ENCODE measurements around the gene HERPUD1.

Gene HERPUD1

DNA sequence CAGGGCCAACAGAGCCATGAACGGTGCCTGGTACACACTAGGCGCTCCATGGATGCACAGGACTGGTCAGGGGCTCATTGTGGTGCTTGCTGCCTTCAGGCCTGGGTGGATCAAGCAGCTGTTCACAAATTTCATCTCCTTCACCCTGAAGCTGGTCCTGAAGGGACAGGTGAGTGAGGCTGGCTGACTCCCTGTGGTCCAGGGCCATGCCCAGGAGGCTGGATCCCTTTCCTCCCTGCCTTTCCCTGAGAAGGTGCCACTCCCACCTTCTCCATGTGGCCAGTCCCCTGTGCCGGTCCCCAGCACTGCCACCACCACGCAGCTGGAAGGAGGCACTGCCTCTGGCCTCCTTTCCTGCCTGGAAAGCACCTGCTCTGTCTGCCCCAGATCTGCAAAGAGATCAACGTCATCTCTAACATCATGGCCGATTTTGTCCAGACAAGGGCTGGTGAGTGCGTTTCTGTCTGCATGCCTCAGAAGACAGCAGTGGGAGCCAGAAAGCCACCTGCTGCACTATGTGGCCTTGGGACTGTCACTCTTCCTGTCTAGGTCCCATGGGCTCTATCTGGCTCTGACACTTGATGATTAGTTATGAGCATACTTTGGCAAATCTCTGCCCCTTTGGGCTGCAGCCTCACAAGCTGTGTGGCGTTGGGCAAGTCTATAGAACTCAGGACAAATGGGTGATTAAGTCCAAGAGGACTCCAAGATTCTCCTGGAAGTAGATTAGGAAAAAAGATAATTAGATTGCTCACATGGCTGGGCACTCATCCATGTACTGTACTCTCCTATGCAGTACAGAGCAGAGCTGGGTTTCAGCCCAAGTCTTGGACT, 39.2 kb downstream of the HERPUD1 start:
- DNase-seq: no peak
- no peak overlapping the region for H3K4me2 ChIP-seq (ENCODE audit: low read depth, low read length)
- no peak for TF ChIP-seq EZH2phosphoT487 (IDR thresholded peaks at IDR 0.05; ENCODE audit: low read length)
- no peak for TF ChIP-seq EZH2 (optimal IDR thresholded peaks at IDR 0.05; ENCODE audit: low read depth, low read length)
- TF ChIP-seq, protein P1, sequence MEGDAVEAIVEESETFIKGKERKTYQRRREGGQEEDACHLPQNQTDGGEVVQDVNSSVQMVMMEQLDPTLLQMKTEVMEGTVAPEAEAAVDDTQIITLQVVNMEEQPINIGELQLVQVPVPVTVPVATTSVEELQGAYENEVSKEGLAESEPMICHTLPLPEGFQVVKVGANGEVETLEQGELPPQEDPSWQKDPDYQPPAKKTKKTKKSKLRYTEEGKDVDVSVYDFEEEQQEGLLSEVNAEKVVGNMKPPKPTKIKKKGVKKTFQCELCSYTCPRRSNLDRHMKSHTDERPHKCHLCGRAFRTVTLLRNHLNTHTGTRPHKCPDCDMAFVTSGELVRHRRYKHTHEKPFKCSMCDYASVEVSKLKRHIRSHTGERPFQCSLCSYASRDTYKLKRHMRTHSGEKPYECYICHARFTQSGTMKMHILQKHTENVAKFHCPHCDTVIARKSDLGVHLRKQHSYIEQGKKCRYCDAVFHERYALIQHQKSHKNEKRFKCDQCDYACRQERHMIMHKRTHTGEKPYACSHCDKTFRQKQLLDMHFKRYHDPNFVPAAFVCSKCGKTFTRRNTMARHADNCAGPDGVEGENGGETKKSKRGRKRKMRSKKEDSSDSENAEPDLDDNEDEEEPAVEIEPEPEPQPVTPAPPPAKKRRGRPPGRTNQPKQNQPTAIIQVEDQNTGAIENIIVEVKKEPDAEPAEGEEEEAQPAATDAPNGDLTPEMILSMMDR (IDR thresholded peaks at IDR 0.05; ENCODE audit: low read length): no peak
- H3K4me3 ChIP-seq (ENCODE audit: low read length): no peak overlapping the region
- peaks cover 6% of the 10 kb centered on the region; the same call in 1 of the 2 replicates for H3F3A ChIP-seq (ENCODE audit: insufficient read depth, low read length)
- H4K20me1 ChIP-seq (ENCODE audit: insufficient read depth, low read length): no peaks in the 10 kb centered on the region
- H3K9ac ChIP-seq (ENCODE audit: low read length): no peak overlapping the region
- H3K9me2 ChIP-seq (replicated peaks; ENCODE audit: insufficient read depth, low read length): no peaks in the 10 kb centered on the region
- no peaks in the 10 kb centered on the region for H3K9me3 ChIP-seq (replicated peaks; ENCODE audit: insufficient read depth, low read length)
- peaks cover 15% of the 10 kb centered on the region for H3K4me1 ChIP-seq (ENCODE audit: low read length)
- H2AFZ ChIP-seq (ENCODE audit: low read length): no peak overlapping the region
- H3K36me3 ChIP-seq (replicated peaks; ENCODE audit: insufficient read depth, low read length): no peaks in the 10 kb centered on the region
- no peak overlapping the region for H3K27ac ChIP-seq (ENCODE audit: low read length)
- no peaks in the 10 kb centered on the region for H3K79me2 ChIP-seq (ENCODE audit: low read length)
- H3K27me3 ChIP-seq (replicated peaks; ENCODE audit: insufficient read depth, low read length): peaks cover 10% of the 10 kb centered on the region; the same call in 1 of the 2 replicates

DNA sequence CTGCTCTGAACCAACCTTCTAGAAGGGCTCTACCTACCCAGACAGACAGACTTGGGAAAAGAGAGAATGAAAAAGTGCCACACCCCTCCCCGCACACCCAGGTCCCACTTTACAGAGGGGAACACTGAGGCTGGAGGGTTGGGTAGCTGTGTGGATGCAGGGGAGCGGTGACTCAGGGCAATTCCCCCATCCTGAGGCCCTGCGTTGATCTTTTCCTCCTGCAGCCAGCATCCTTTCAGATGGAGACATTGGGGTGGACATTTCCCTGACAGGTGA, 39.8 kb downstream of the HERPUD1 start:
- Histone ChIP-seq H3K27me3 (replicated peaks; ENCODE audit: insufficient read depth, low read length) (peaks cover 15% of the 10 kb centered on the region; the same call in 1 of the 2 replicates), H3F3A (ENCODE audit: insufficient read depth, low read length) (peaks cover 6% of the 10 kb centered on the region; the same call in 1 of the 2 replicates), H3K9ac (ENCODE audit: low read length) (no peak overlapping the region), H3K9me3 (replicated peaks; ENCODE audit: insufficient read depth, low read length) (no peaks in the 10 kb centered on the region), H3K27ac (ENCODE audit: low read length) (no peak overlapping the region), H3K9me2 (replicated peaks; ENCODE audit: insufficient read depth, low read length) (no peaks in the 10 kb centered on the region), H2AFZ (ENCODE audit: low read length) (no peak overlapping the region), H3K4me1 (ENCODE audit: low read length) (peaks cover 15% of the 10 kb centered on the region), H3K79me2 (ENCODE audit: low read length) (no peaks in the 10 kb centered on the region), H4K20me1 (ENCODE audit: insufficient read depth, low read length) (no peaks in the 10 kb centered on the region), H3K4me3 (ENCODE audit: low read length) (no peak overlapping the region), H3K4me2 (ENCODE audit: low read depth, low read length) (no peak overlapping the region), H3K36me3 (replicated peaks; ENCODE audit: insufficient read depth, low read length) (no peaks in the 10 kb centered on the region)
- TF ChIP-seq EZH2 (optimal IDR thresholded peaks at IDR 0.05; ENCODE audit: low read depth, low read length): no peak
- TF ChIP-seq EZH2phosphoT487 (IDR thresholded peaks at IDR 0.05; ENCODE audit: low read length): no peak
- TF ChIP-seq, protein P1 (IDR thresholded peaks at IDR 0.05; ENCODE audit: low read length): no peak
- DNase-seq: no peak

DNA sequence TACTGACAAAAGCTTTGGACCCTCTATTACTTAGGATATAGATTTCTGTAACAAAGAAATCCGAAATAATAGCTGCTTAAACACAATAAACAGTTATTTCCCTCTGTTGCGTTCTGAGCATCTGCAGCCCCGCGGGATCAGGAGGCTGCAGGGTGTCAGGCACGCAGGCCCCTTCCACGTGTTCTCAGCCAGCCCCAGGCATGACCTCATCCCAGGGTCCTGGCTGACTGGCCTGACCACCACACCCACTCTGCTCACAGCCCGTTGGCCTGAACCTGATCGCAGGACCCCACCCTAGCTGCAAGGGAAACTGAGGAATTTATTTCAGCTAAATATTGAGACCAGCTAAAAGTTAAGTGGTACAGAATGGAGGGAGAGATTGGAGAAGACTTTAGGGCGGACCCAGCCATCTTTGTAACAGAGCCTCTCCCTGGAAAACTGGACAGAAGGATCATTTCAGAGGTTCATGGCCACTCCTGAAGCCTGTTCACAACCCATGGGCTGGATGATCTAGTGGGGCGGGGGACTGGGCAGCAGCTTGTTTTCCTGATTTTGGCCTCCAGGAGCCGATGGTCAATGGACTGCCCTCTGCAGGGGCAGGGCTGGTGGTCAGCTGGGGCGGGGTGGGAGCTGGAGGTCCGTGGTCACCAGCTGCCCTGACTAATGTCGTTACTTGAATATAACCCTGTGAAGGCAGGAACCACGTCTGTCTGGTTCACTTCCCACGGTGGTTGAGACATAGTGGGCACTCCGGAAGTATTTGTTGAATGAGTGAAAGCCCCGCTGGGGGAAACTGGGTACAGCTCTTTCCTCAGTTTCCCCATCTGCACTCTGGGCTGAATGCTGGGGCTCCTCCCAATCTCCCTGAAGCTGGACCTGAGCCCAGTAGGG, 40.7 kb downstream of the HERPUD1 start:
- TF ChIP-seq EZH2 (optimal IDR thresholded peaks at IDR 0.05; ENCODE audit: low read depth, low read length) (no peak), EZH2phosphoT487 (IDR thresholded peaks at IDR 0.05; ENCODE audit: low read length) (no peak)
- TF ChIP-seq, protein P1 (IDR thresholded peaks at IDR 0.05; ENCODE audit: low read length): no peak
- H3K4me3 ChIP-seq (ENCODE audit: low read length): no peak overlapping the region
- H3K79me2 ChIP-seq (ENCODE audit: low read length): no peaks in the 10 kb centered on the region
- no peak overlapping the region for H2AFZ ChIP-seq (ENCODE audit: low read length)
- peak overlapping the region; percentile 54; the same call in 1 of the 2 replicates for H3K4me2 ChIP-seq (ENCODE audit: low read depth, low read length)
- peaks cover 15% of the 10 kb centered on the region for H3K4me1 ChIP-seq (ENCODE audit: low read length)
- H3K9me3 ChIP-seq (replicated peaks; ENCODE audit: insufficient read depth, low read length): no peaks in the 10 kb centered on the region
- no peaks in the 10 kb centered on the region for H3K36me3 ChIP-seq (replicated peaks; ENCODE audit: insufficient read depth, low read length)
- no peaks in the 10 kb centered on the region for H3K9me2 ChIP-seq (replicated peaks; ENCODE audit: insufficient read depth, low read length)
- H3K27me3 ChIP-seq (replicated peaks; ENCODE audit: insufficient read depth, low read length): peaks cover 20% of the 10 kb centered on the region; the same call in 1 of the 2 replicates
- H3K9ac ChIP-seq (ENCODE audit: low read length): no peak overlapping the region
- peaks cover 6% of the 10 kb centered on the region; the same call in 1 of the 2 replicates for H3F3A ChIP-seq (ENCODE audit: insufficient read depth, low read length)
- DNase-seq: no peak
- H3K27ac ChIP-seq (ENCODE audit: low read length): no peak overlapping the region
- H4K20me1 ChIP-seq (ENCODE audit: insufficient read depth, low read length): no peaks in the 10 kb centered on the region

Measured in MM.1S (cell line).